Ovary (tissue), 9 donors: ENCODE measurements around the gene FRAT2. TPM values are rescaled to one million over a fixed set of nuclear protein-coding genes. Genes with fewer than 3 reads are reported as not detected.

Experiments used
- DNase-seq, 5 donors: peaks; one replicate each; pipeline ENCODE4 v3.0.0-alpha.2; 2019 to 2020
- H3K27ac ChIP-seq, 2 donors: fragments of 200-600 bp; one replicate each; pipeline versions ENCODE4 v1.5.1 to v1.8.0; 2019 to 2022
- H3K27me3 ChIP-seq: fragments of 200-600 bp; one replicate; pipeline ENCODE4 v1.8.0; 2022
- H3K36me3 ChIP-seq: fragments of 200-600 bp; sonication (generic); one replicate; pipeline ENCODE4 v1.5.1; 2019
- H3K4me1 ChIP-seq: one replicate; pipeline ENCODE4 v1.8.1; 2013; ENCODE audit warnings: mild to moderate bottlenecking, moderate library complexity; ENCODE audit not compliant: insufficient read depth
- H3K4me3 ChIP-seq: fragments of 200-600 bp; sonication (generic); one replicate; pipeline ENCODE4 v1.5.1; 2017
- H3K9me3 ChIP-seq, 2 donors: fragments of 200-600 bp in 1 of 2; sonication (generic) in 1 of 2; one replicate each; pipeline versions ENCODE4 v1.5.1 to v1.8.1; 2013 to 2019; ENCODE audit warnings: mild to moderate bottlenecking in 1 of 2, moderate library complexity in 1 of 2
- CTCF ChIP-seq, 3 donors: fragments of 450-650 bp in 2 of 3; fragments of 200-600 bp in 1 of 3; IDR thresholded peaks; one replicate each; pipeline versions ENCODE4 v1.5.1 to v1.8.0; 2016 to 2022; ENCODE audit warnings: antibody characterized with exemption in 3 of 3, mild to moderate bottlenecking in 1 of 3
- EP300 ChIP-seq: sonication (generic); formaldehyde crosslinking; IDR thresholded peaks from one replicate; pipeline ENCODE4 v1.6.1; 2017; ENCODE audit warnings: antibody characterized with exemption
- POLR2A ChIP-seq: fragments of 450-650 bp; IDR thresholded peaks from one replicate; pipeline ENCODE4 v1.6.1; 2017; ENCODE audit warnings: antibody characterized with exemption, mild to moderate bottlenecking, moderate library complexity
- WGBS, 3 donors: extraction: QIAGEN DNeasy Blood & Tissue Kit in 1 of 3; methylation state at CpG; one replicate each; pipeline versions ENCODE4 v1.1.5 to v1.1.7; 2013 to 2017; 5-methylcytosine and 5-hydroxymethylcytosine counted together
- intact Hi-C, 4 donors: fragments of 100-400 bp; cut with DNase I; formaldehyde crosslinking; loops; one replicate each; pipeline versions ENCODE4 v1.11.0 to v1.15.1; 2022 to 2023
- polyA plus RNA-seq, 2 donors: library from polyadenylated mRNA; stranded (reverse); fragments of 200-250 nt in 1 of 2; fragments of 350-450 nt in 1 of 2; fragmentation: Illumina TruSeq in 1 of 2; extraction: RNeasy Lipid Tissue Mini Kit (QIAGEN cat#74804) in 1 of 2; gene quantifications; one replicate each; pipeline ENCODE4 v1.2.3, GENCODE V29; 2013 to 2014
- total RNA-seq, 7 donors: library from RNA; depleted of rRNA in 2 of 7; stranded (reverse); fragments of >200 nt in 2 of 7; fragmentation: NEBNext Ultra II Directional in 3 of 7; extraction: Animal tissue kit (Norgen Biotek cat#: 25700) in 3 of 7; gene quantifications; one replicate each; pipeline versions ENCODE4 v1.1.0 to v1.2.4, GENCODE V29; 2016 to 2023
- donor health status: DM: no; HTN: no; CAD: no; lungs with moderate emphysema.
- donor health status: DM: no; HTN: no; CAD: no.
- donor health status: Bipolar disorder and iron deficiency.
- donor health status: DM: yes; HTN: yes; CAD: no.
- donor health status: DM: no; HTN: no; CAD: no.
- donor health status: DM: yes; HTN: yes; CAD: no.

Gene FRAT2
- total and polyA plus RNA-seq, 9 donors: 3.2 to 16.8 (median 6.5) TPM

- DNase-seq: no peak
- intact Hi-C loops: no loop called here
- TF ChIP-seq EP300: no peak
- TF ChIP-seq CTCF (IDR thresholded peaks at IDR 0.05): no peak
- no peak for TF ChIP-seq POLR2A
- Histone ChIP-seq H3K27ac (no peak overlapping the region), H3K9me3 (no peaks in the 10 kb centered on the region), H3K27me3 (no peaks in the 10 kb centered on the region), H3K36me3 (no peaks in the 10 kb centered on the region), H3K4me1 (peaks cover 8% of the 10 kb centered on the region), H3K4me3 (no peak overlapping the region)
- 88 to 91% (median 88%) methylated on average over 7 of the region's 7 CpGs for WGBS, 3 donors
These were observed 6.9 kb downstream of the FRAT2 start for GRCh38 chr10:97327348-97328294.

GRCh38 chr10:97325754-97326153 lies 8.8 kb downstream of the FRAT2 start:
- Histone ChIP-seq H3K4me3 (no peak overlapping the region), H3K27me3 (no peaks in the 10 kb centered on the region), H3K36me3 (no peaks in the 10 kb centered on the region), H3K27ac (no peak overlapping the region), H3K4me1 (peaks cover 6% of the 10 kb centered on the region), H3K9me3 (no peaks in the 10 kb centered on the region)
- intact Hi-C loops: no loop called here
- TF ChIP-seq CTCF (IDR thresholded peaks at IDR 0.05) (no peak), POLR2A (no peak), EP300 (no peak)
- WGBS, 3 donors: 75 to 81% (median 78%) methylated on average over 9 of the region's 9 CpGs
- DNase-seq: no peak

- WGBS, 3 donors: 75 to 83% (median 78%) methylated on average over 4 of the region's 4 CpGs
- no peak for DNase-seq
- intact Hi-C loops: no loop called here
- Histone ChIP-seq H3K27me3 (no peaks in the 10 kb centered on the region), H3K9me3 (no peaks in the 10 kb centered on the region), H3K4me3 (no peak overlapping the region), H3K4me1 (peaks cover 13% of the 10 kb centered on the region), H3K36me3 (no peaks in the 10 kb centered on the region), H3K27ac (no peak overlapping the region)
- no peak for TF ChIP-seq POLR2A
- TF ChIP-seq CTCF (IDR thresholded peaks at IDR 0.05): no peak
- no peak for TF ChIP-seq EP300
These were observed 11.0 kb downstream of the FRAT2 start for GRCh38 chr10:97323501-97323900.

- Histone ChIP-seq H3K36me3 (no peaks in the 10 kb centered on the region), H3K27ac (no peak overlapping the region), H3K9me3 (no peaks in the 10 kb centered on the region), H3K4me1 (peaks cover 14% of the 10 kb centered on the region), H3K4me3 (no peak overlapping the region), H3K27me3 (no peaks in the 10 kb centered on the region)
- TF ChIP-seq POLR2A (no peak), EP300 (no peak), CTCF (IDR thresholded peaks at IDR 0.05) (no peak)
- DNase-seq: no peak
- WGBS, 3 donors: 91 to 93% (median 92%) methylated on average over 3 of the region's 3 CpGs
- intact Hi-C loops: no loop called here
These were observed 12.7 kb downstream of the FRAT2 start for GRCh38 chr10:97321804-97322190.
